ENCODE data around the gene NWD2.

DNA sequence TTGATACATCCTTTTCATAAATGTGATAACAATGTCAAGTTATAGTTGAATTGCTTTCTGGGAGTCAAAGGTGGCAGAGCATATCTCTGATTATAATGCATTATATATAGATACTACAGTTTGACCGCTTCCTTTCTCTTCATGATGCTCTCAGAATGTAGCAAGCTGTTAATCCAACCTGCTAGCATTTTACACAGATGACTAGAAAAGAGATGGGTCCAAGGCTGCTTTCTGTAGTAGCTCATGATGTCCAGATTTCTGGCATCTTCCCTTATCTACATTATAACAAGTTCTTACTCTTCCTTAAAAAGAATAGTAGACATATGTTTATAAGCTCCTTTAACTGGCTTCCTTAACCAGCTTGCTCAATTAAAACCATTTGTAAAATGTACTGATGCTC, 192.0 kb downstream of the NWD2 start:
- TF ChIP-seq, protein P1, sequence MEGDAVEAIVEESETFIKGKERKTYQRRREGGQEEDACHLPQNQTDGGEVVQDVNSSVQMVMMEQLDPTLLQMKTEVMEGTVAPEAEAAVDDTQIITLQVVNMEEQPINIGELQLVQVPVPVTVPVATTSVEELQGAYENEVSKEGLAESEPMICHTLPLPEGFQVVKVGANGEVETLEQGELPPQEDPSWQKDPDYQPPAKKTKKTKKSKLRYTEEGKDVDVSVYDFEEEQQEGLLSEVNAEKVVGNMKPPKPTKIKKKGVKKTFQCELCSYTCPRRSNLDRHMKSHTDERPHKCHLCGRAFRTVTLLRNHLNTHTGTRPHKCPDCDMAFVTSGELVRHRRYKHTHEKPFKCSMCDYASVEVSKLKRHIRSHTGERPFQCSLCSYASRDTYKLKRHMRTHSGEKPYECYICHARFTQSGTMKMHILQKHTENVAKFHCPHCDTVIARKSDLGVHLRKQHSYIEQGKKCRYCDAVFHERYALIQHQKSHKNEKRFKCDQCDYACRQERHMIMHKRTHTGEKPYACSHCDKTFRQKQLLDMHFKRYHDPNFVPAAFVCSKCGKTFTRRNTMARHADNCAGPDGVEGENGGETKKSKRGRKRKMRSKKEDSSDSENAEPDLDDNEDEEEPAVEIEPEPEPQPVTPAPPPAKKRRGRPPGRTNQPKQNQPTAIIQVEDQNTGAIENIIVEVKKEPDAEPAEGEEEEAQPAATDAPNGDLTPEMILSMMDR (conservative IDR thresholded peaks at IDR 0.05 in 1 of 2, IDR thresholded peaks at IDR 0.05 in 1 of 2; ENCODE audit: extremely low read depth in 1 of 2, insufficient read depth in 1 of 2, low read depth in 1 of 2, low read length in 2 of 2): no peak
- TF ChIP-seq EZH2 (IDR thresholded peaks at IDR 0.05; ENCODE audit: borderline replicate concordance, low read length): no peak

All from mammary epithelial cell (primary cell).